Endothelial cell of umbilical vein (primary cell): ENCODE data around the gene TRDN. TPM values are rescaled to one million over a fixed set of nuclear protein-coding genes. Genes with fewer than 3 reads are reported as not detected.

Experiments
- BruUV-seq: library from RNA; stranded (reverse); fragments of 400-500 nt; replicated peaks from 2 replicates; lab custom pipeline; 2021; lab: Mats Ljungman, UMichigan
- CTCF ChIA-PET: fragments of 300-600, 350-600 bp; sonication (Branson Sonifier 250); formaldehyde crosslinking; loops from one replicate; lab custom pipeline; 2021; ENCODE audit warnings: antibody characterized with exemption, inconsistent platforms; lab: Charles Lee
- POLR2A ChIA-PET: fragments of 300-600, 350-600 bp; sonication (Branson Sonifier 250); formaldehyde crosslinking; loops from one replicate; lab custom pipeline; 2021; ENCODE audit warnings: antibody characterized with exemption, inconsistent platforms; lab: Charles Lee
- DNase-seq: peaks from one replicate; pipeline ENCODE4 v3.0.0-alpha.2; 2011; ENCODE audit warnings: low read depth, low spot score
- FAIRE-seq: peaks from 2 replicates; lab custom pipeline; 2011; peaks lifted over from hg19 to GRCh38; lab: Jason Lieb, UNC
- H2AFZ ChIP-seq: 2 replicates; pipeline ENCODE4 v1.6.0; 2012; ENCODE audit warnings: low read depth, low read length, control low read depth, inconsistent platforms
- H3K27ac ChIP-seq: 2 replicates; pipeline ENCODE4 v1.5.1; 2011; ENCODE audit warnings: low read depth, mild to moderate bottlenecking, control low read depth, low read length, moderate library complexity; ENCODE audit not compliant: insufficient read depth
- H3K27me3 ChIP-seq, 2 experiments: 2 replicates each; pipeline versions ENCODE4 v1.6.0 to v1.6.1; 2011; ENCODE audit warnings: low read length in 2 of 2, mixed read lengths in 1 of 2; ENCODE audit not compliant: control insufficient read depth in 2 of 2, insufficient read depth in 2 of 2
- H3K36me3 ChIP-seq, 2 experiments: 2 replicates in 1 of 2; 3 replicates in 1 of 2; pipeline ENCODE4 v1.5.1; 2011; ENCODE audit warnings: low read length in 2 of 2, mild to moderate bottlenecking in 1 of 2, moderate library complexity in 1 of 2; ENCODE audit not compliant: control insufficient read depth in 2 of 2, insufficient read depth in 2 of 2; ENCODE audit errors: extremely low read depth in 1 of 2
- H3K4me1 ChIP-seq: 3 replicates; pipeline ENCODE4 v1.5.1; 2011; ENCODE audit warnings: mild to moderate bottlenecking, low read length; ENCODE audit not compliant: control insufficient read depth, insufficient read depth; ENCODE audit errors: extremely low read depth
- H3K4me2 ChIP-seq: 2 replicates; pipeline ENCODE4 v1.6.1; 2011; ENCODE audit warnings: low read length, control low read depth, mixed read lengths; ENCODE audit not compliant: insufficient read depth
- H3K4me3 ChIP-seq, 3 experiments: fragments of 200-600 bp in 1 of 3; sonication (generic), shearing (Covaris generic) in 1 of 3; replicated peaks in 1 of 3; 2 replicates each; pipeline ENCODE4 v1.5.1; 2011 to 2016; ENCODE audit warnings: control low read depth in 3 of 3, low read length in 3 of 3, mild to moderate bottlenecking in 2 of 3, inconsistent platforms in 1 of 3, low read depth in 1 of 3, moderate library complexity in 1 of 3; ENCODE audit not compliant: insufficient read depth in 1 of 3
- H3K79me2 ChIP-seq: 2 replicates; pipeline ENCODE4 v1.6.0; 2012; ENCODE audit warnings: low read length, inconsistent platforms; ENCODE audit not compliant: control insufficient read depth, insufficient read depth
- H3K9ac ChIP-seq: replicated peaks from 2 replicates; pipeline ENCODE3; 2011; ENCODE audit warnings: low read length, control low read depth; ENCODE audit not compliant: insufficient read depth; ENCODE audit errors: extremely low read depth
- H3K9me1 ChIP-seq: replicated peaks from 3 replicates; pipeline ENCODE4 v1.6.0; 2011; ENCODE audit warnings: mild to moderate bottlenecking, low read length; ENCODE audit not compliant: control insufficient read depth, insufficient read depth; ENCODE audit errors: extremely low read depth
- H3K9me3 ChIP-seq: replicated peaks from 2 replicates; pipeline ENCODE4 v1.5.1; 2012; ENCODE audit warnings: low read length, inconsistent platforms; ENCODE audit not compliant: control insufficient read depth, insufficient read depth
- H4K20me1 ChIP-seq: replicated peaks from 2 replicates; pipeline ENCODE3; 2011; ENCODE audit warnings: mild to moderate bottlenecking, low read length; ENCODE audit not compliant: control insufficient read depth, insufficient read depth; ENCODE audit errors: extremely low read depth
- EZH2 ChIP-seq: IDR thresholded peaks from 2 replicates; pipeline ENCODE4 v1.6.1; 2012; ENCODE audit warnings: borderline replicate concordance, low read depth, mild to moderate bottlenecking, moderate library complexity, low read length, inconsistent platforms; ENCODE audit not compliant: severe bottlenecking
- FOS ChIP-seq: IDR thresholded peaks from 2 replicates; pipeline ENCODE4 v1.6.1; 2011; ENCODE audit warnings: mild to moderate bottlenecking, low read length, moderate library complexity, borderline replicate concordance; ENCODE audit not compliant: insufficient read depth
- GATA2 ChIP-seq: IDR thresholded peaks from 2 replicates; pipeline ENCODE4 v1.7.0; 2011; ENCODE audit warnings: low read depth, mild to moderate bottlenecking, moderate library complexity, mixed read lengths, low read length; ENCODE audit not compliant: insufficient read length, insufficient read depth
- JUN ChIP-seq: IDR thresholded peaks from 2 replicates; pipeline ENCODE4 v1.6.1; 2011; ENCODE audit warnings: borderline replicate concordance, low read depth; ENCODE audit not compliant: insufficient read length, insufficient read depth
- MYC ChIP-seq: IDR thresholded peaks from one replicate; pipeline ENCODE4 v1.6.1; 2011; ENCODE audit warnings: mild to moderate bottlenecking, low read depth, low read length
- POLR2A ChIP-seq: IDR thresholded peaks from 2 replicates; pipeline ENCODE4 v1.6.1; 2012; ENCODE audit warnings: low read depth, mild to moderate bottlenecking, control low read depth, low read length
- POLR2AphosphoS5 ChIP-seq: IDR thresholded peaks from 2 replicates; pipeline ENCODE4 v1.6.1; 2012; ENCODE audit warnings: low read depth, mild to moderate bottlenecking, control low read depth, low read length, moderate library complexity; ENCODE audit not compliant: insufficient read depth
- dilution Hi-C: fragments of 300-500 bp; cut with MboI; formaldehyde crosslinking; loops from one replicate; pipeline ENCODE4 v1.15.0; 2019; ENCODE audit warnings: low sequenced_read_pairs; ENCODE audit not compliant: extremely low pct_ligation_motif_present
- intact Hi-C: fragments of 100-400 bp; cut with micrococcal nuclease; formaldehyde crosslinking; loops from one replicate; pipeline ENCODE4 v1.10.0; 2022
- polyA plus RNA-seq, 4 experiments: library from polyadenylated mRNA; depleted of rRNA in 3 of 4; stranded (reverse) in 3 of 4; unstranded in 1 of 4; fragments of >200 nt; gene quantifications; 2 replicates each; pipeline versions ENCODE4 v1.2.1 to v1.2.3, GENCODE V29; 2011 to 2012; ENCODE audit warnings: missing spikeins in 1 of 4
- total RNA-seq: library from RNA; stranded (reverse); gene quantifications from 2 replicates; pipeline ENCODE4 v1.2.3, GENCODE V29; 2021
- TF ChIP-seq, protein P1 (sequence below): IDR thresholded peaks from 2 replicates; pipeline ENCODE4 v1.6.1; 2011; ENCODE audit not compliant: insufficient read depth, insufficient read length
- TF ChIP-seq, protein P2 (sequence below), 2 donors: IDR thresholded peaks; 1 replicate in 1 of 2; 2 replicates in 1 of 2; pipeline ENCODE4 v1.5.1; 2011; ENCODE audit warnings: low read length in 2 of 2, mild to moderate bottlenecking in 2 of 2, moderate library complexity in 2 of 2, control low read depth in 1 of 2, inconsistent platforms in 1 of 2, low read depth in 1 of 2; ENCODE audit not compliant: insufficient read depth in 1 of 2; ENCODE audit errors: extremely low read depth in 1 of 2

TRDN gene
- total and polyA plus RNA-seq, 2 donors (not counting 3 experiments of a cell fraction or from before 2014, with no cell fraction given), result not detected

DNA sequence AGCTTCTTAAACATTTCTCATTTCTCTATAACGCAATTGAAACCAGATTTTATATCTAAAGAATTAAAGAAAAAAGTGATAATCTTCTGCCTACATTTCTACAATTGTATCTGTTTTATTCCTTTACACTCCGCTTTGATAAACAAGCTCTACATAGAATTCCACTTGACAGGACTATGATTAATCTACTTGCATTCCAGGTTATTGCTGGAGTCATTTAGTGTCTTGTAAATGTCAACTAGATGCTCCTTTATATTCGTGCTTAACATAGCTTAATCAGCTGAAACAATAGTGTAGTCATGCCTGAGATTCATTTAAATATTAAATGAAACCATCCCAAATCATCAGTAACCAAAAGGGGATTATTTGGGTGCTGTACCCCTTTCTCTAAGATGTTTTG, 284.0 kb downstream of the TRDN start:
- ChIA-PET CTCF (no interaction called here), POLR2A (no interaction called here)
- intact Hi-C loops (no loop called here), dilution Hi-C loops (no loop called here)
- FAIRE-seq, result no peak
- Histone ChIP-seq H3K27me3 (no peaks in the 10 kb centered on the region), H3K79me2 (no peaks in the 10 kb centered on the region), H2AFZ (no peak overlapping the region), H3K36me3 (no peaks in the 10 kb centered on the region), H3K27ac (no peak overlapping the region), H3K9me3 (no peaks in the 10 kb centered on the region), H3K4me2 (no peak overlapping the region), H3K9me1 (no peaks in the 10 kb centered on the region), H3K9ac (no peak overlapping the region), H3K4me3 (no peak overlapping the region), H4K20me1 (no peaks in the 10 kb centered on the region), H3K4me1 (no peaks in the 10 kb centered on the region)
- no TSS peak for BruUV-seq
- no peak for TF ChIP-seq POLR2A
- TF ChIP-seq, protein P1, sequence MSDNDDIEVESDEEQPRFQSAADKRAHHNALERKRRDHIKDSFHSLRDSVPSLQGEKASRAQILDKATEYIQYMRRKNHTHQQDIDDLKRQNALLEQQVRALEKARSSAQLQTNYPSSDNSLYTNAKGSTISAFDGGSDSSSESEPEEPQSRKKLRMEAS, result no peak
- no peak for DNase-seq

DNA sequence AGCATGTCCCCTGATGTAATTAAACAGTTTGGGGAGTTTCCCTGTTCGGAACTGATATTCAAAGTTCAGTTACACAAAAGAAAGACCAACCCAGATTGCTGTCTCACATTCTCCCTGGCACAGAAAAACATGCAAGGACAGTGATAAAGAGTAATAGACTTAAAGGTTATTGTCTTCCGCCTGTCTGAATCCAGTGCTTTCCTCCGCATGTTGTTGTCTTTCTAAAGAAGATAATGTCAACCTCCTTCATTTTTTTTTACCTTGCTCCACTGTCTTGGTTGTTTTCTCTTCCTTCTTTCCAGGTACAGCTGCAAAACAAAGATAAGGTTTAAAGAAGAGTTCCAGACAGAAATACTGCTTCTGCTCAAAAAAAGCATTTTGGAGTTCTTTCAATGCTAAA, 284.5 kb downstream of the TRDN start:
- Histone ChIP-seq H3K4me1 (no peaks in the 10 kb centered on the region), H2AFZ (no peak overlapping the region), H4K20me1 (no peaks in the 10 kb centered on the region), H3K79me2 (no peaks in the 10 kb centered on the region), H3K27me3 (no peaks in the 10 kb centered on the region), H3K9me1 (no peaks in the 10 kb centered on the region), H3K4me2 (no peak overlapping the region), H3K9me3 (no peaks in the 10 kb centered on the region), H3K27ac (no peak overlapping the region), H3K9ac (no peak overlapping the region), H3K4me3 (no peak overlapping the region), H3K36me3 (no peaks in the 10 kb centered on the region)
- FAIRE-seq (no peak), DNase-seq (no peak)
- ChIA-PET CTCF (no interaction called here), POLR2A (no interaction called here)
- TF ChIP-seq GATA2, result no peak
- no peak for TF ChIP-seq EZH2
- TF ChIP-seq, protein P1, result no peak
- TF ChIP-seq JUN, result no peak
- TF ChIP-seq, protein P2, sequence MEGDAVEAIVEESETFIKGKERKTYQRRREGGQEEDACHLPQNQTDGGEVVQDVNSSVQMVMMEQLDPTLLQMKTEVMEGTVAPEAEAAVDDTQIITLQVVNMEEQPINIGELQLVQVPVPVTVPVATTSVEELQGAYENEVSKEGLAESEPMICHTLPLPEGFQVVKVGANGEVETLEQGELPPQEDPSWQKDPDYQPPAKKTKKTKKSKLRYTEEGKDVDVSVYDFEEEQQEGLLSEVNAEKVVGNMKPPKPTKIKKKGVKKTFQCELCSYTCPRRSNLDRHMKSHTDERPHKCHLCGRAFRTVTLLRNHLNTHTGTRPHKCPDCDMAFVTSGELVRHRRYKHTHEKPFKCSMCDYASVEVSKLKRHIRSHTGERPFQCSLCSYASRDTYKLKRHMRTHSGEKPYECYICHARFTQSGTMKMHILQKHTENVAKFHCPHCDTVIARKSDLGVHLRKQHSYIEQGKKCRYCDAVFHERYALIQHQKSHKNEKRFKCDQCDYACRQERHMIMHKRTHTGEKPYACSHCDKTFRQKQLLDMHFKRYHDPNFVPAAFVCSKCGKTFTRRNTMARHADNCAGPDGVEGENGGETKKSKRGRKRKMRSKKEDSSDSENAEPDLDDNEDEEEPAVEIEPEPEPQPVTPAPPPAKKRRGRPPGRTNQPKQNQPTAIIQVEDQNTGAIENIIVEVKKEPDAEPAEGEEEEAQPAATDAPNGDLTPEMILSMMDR (IDR thresholded peaks at IDR 0.05; ENCODE audit: extremely low read depth in 1 of 2, insufficient read depth in 1 of 2, low read depth in 1 of 2, low read length in 2 of 2), result no peak
- TF ChIP-seq POLR2A, result no peak
- no peak for TF ChIP-seq POLR2AphosphoS5
- TF ChIP-seq FOS, result no peak
- TF ChIP-seq MYC, result no peak
- no TSS peak for BruUV-seq
- intact Hi-C loops, result no loop called here
- dilution Hi-C loops, result no loop called here
